GM12878 (cell line): ENCODE measurements around the gene IRF8. TPM values are rescaled to one million over a fixed set of nuclear protein-coding genes. Genes with fewer than 3 reads are reported as not detected.

Experiments
- ATAC-seq: fragments of 200-7000 bp; cut with Tn5 transposase; 3 replicates; pipeline ENCODE4 v1.9.1; 2020; ENCODE audit warnings: mild to moderate bottlenecking, moderate library complexity
- BruUV-seq: library from RNA; stranded (reverse); fragments of 400-500 nt; replicated peaks from 2 replicates; lab custom pipeline; 2021; lab: Mats Ljungman, UMichigan
- CTCF ChIA-PET: fragments of 300-600 bp; sonication (Branson Sonifier 250); formaldehyde crosslinking; extraction: SDS; loops from one replicate; lab custom pipeline; 2021; ENCODE audit warnings: inconsistent platforms; lab: Yijun Ruan, JAX
- POLR2A ChIA-PET: fragments of 350-600 bp; formaldehyde crosslinking; extraction: SDS; loops from one replicate; lab custom pipeline; 2021; ENCODE audit warnings: inconsistent platforms; lab: Charles Lee
- RAD21 ChIA-PET: fragments of 300-600 bp; sonication (Branson Sonifier 250); formaldehyde crosslinking; loops from one replicate; lab custom pipeline; 2023; ENCODE audit warnings: antibody characterized with exemption; ENCODE audit not compliant: unreplicated experiment; lab: Charles Lee
- SMC1A ChIA-PET: fragments of 300-600 bp; sonication (Branson Sonifier 250); formaldehyde crosslinking; loops from one replicate; lab custom pipeline; 2023; ENCODE audit not compliant: unreplicated experiment, uncharacterized antibody; lab: Charles Lee
- DNase-seq: peaks from one replicate; pipeline ENCODE4 v3.0.0-alpha.2; 2011; ENCODE audit warnings: low read depth, low spot score
- FAIRE-seq: peaks from 3 replicates; lab custom pipeline; 2011; peaks lifted over from hg19 to GRCh38; lab: Jason Lieb, UNC
- H2AFZ ChIP-seq: 2 replicates; pipeline ENCODE4 v1.6.0; 2011; ENCODE audit warnings: low read depth, low read length, control low read depth; ENCODE audit not compliant: control insufficient read depth
- H3K27ac ChIP-seq: 2 replicates; pipeline ENCODE4 v1.5.1; 2011; ENCODE audit warnings: control low read depth; ENCODE audit not compliant: control insufficient read depth, insufficient read depth
- H3K27me3 ChIP-seq, 2 experiments: replicated peaks in 1 of 2; 2 replicates each; pipeline versions ENCODE4 v1.6.0 to v1.6.1; 2011; ENCODE audit warnings: low read length in 1 of 2; ENCODE audit not compliant: control insufficient read depth in 2 of 2, insufficient read depth in 2 of 2
- H3K36me3 ChIP-seq, 2 experiments: 2 replicates each; pipeline ENCODE4 v1.5.1; 2011; ENCODE audit warnings: low read length in 1 of 2; ENCODE audit not compliant: control insufficient read depth in 2 of 2, insufficient read depth in 2 of 2
- H3K4me1 ChIP-seq: 2 replicates; pipeline ENCODE4 v1.6.1; 2011; ENCODE audit warnings: mild to moderate bottlenecking, low read length, moderate library complexity, mixed read lengths; ENCODE audit not compliant: control insufficient read depth, insufficient read depth
- H3K4me2 ChIP-seq: 2 replicates; pipeline ENCODE4 v1.6.0; 2011; ENCODE audit warnings: control low read depth; ENCODE audit not compliant: control insufficient read depth, insufficient read depth
- H3K4me3 ChIP-seq: fragments of 200-600 bp; sonication (generic); 2 replicates; pipeline ENCODE4 v1.5.1; 2016
- H3K79me2 ChIP-seq: 2 replicates; pipeline ENCODE4 v1.6.0; 2011; ENCODE audit warnings: low read length; ENCODE audit not compliant: control insufficient read depth, insufficient read depth
- H3K9ac ChIP-seq: 2 replicates; pipeline ENCODE4 v1.8.0; 2011; ENCODE audit warnings: low read length, control low read depth, mixed read lengths; ENCODE audit not compliant: control insufficient read depth, insufficient read depth
- H3K9me3 ChIP-seq: replicated peaks from 3 replicates; pipeline ENCODE4 v1.5.1; 2011; ENCODE audit warnings: mild to moderate bottlenecking, low read length; ENCODE audit not compliant: control insufficient read depth, insufficient read depth
- H4K20me1 ChIP-seq: 2 replicates; pipeline ENCODE4 v1.6.0; 2011; ENCODE audit not compliant: control insufficient read depth, insufficient read depth
- EED ChIP-seq: sonication (generic); IDR thresholded peaks from 2 replicates; pipeline ENCODE4 v1.6.1; 2016; ENCODE audit warnings: antibody characterized with exemption, low read depth
- EGR1 ChIP-seq, 2 experiments: IDR thresholded peaks; 1 replicate in 1 of 2; 2 replicates in 1 of 2; pipeline ENCODE4 v1.6.1; 2011 to 2012; ENCODE audit warnings: low read depth in 2 of 2, low read length in 2 of 2, borderline replicate concordance in 1 of 2, mild to moderate bottlenecking in 1 of 2, moderate library complexity in 1 of 2
- GABPA ChIP-seq: IDR thresholded peaks from 2 replicates; pipeline ENCODE4 v1.6.1; 2014; ENCODE audit warnings: antibody characterized with exemption, low read depth, mild to moderate bottlenecking, inconsistent platforms
- HDAC2 ChIP-seq: fragments of 200-600 bp; sonication (generic); IDR thresholded peaks from 2 replicates; pipeline ENCODE4 v1.6.1; 2017
- MYC ChIP-seq: IDR thresholded peaks from 2 replicates; pipeline ENCODE4 v1.6.1; 2011; ENCODE audit warnings: mild to moderate bottlenecking, low read length, moderate library complexity, inconsistent platforms; ENCODE audit not compliant: insufficient read depth, insufficient replicate concordance, insufficient read length, severe bottlenecking
- NBN ChIP-seq: fragments of 450-650 bp; IDR thresholded peaks from 2 replicates; pipeline ENCODE4 v1.6.1; 2016
- NFYB ChIP-seq: IDR thresholded peaks from 2 replicates; pipeline ENCODE4 v1.6.1; 2011; ENCODE audit warnings: low read depth, mild to moderate bottlenecking, low read length, improper control_type of control experiment, moderate library complexity; ENCODE audit not compliant: insufficient read depth
- PML ChIP-seq: IDR thresholded peaks from 2 replicates; pipeline ENCODE4 v1.6.1; 2012; ENCODE audit warnings: low read length, inconsistent platforms
- POLR2A ChIP-seq: IDR thresholded peaks from 2 replicates; pipeline ENCODE4 v1.6.1; 2011; ENCODE audit warnings: low read depth, mild to moderate bottlenecking, low read length
- SP1 ChIP-seq: IDR thresholded peaks from one replicate; pipeline ENCODE4 v1.6.1; 2011; ENCODE audit warnings: low read depth, low read length
- TCF12 ChIP-seq: IDR thresholded peaks from 2 replicates; pipeline ENCODE4 v1.6.1; 2011; ENCODE audit warnings: low read depth, mild to moderate bottlenecking, low read length
- ZZZ3 ChIP-seq: IDR thresholded peaks from 2 replicates; pipeline ENCODE4 v1.6.1; 2011; ENCODE audit warnings: low read depth; ENCODE audit not compliant: control insufficient read depth, insufficient read length
- WGBS: methylation state at CpG from one replicate; pipeline ENCODE4 v1.1.6; 2016; ENCODE audit warnings: low lambda C conversion rate; ENCODE audit not compliant: insufficient replicate concordance, insufficient coverage; ENCODE audit errors: missing lambda C conversion rate; 5-methylcytosine and 5-hydroxymethylcytosine counted together
- in situ Hi-C: fragments of 300-500 bp; cut with MboI; formaldehyde crosslinking; loops from 9 replicates; pipeline ENCODE4 v1.14.3; 2018; ENCODE audit warnings: mixed read lengths
- intact Hi-C: fragments of 100-400 bp; cut with micrococcal nuclease; formaldehyde crosslinking; loops from one replicate; pipeline ENCODE4 v1.14.2; 2022; ENCODE audit not compliant: unreplicated experiment
- polyA plus RNA-seq, 11 experiments: library from polyadenylated mRNA; depleted of rRNA in 4 of 11; unstranded in 6 of 11; stranded (reverse) in 5 of 11; fragments of >200 nt; fragmentation: Nextera tagmentation in 4 of 11; fragmentation: Illumina TruSeq in 1 of 11; extraction: Ambion mirVana in 4 of 11; extraction: Trizol in 1 of 11; gene quantifications; 1 replicate in 1 of 11; 2 replicates in 10 of 11; pipeline versions ENCODE4 v1.2.1 to v1.2.3, GENCODE V29; 2011 to 2016; ENCODE audit warnings: inconsistent platforms in 2 of 11, missing spikeins in 2 of 11, low read depth in 1 of 11
- total RNA-seq, 4 experiments: library from RNA; depleted of rRNA in 3 of 4; stranded (reverse); fragments of >200 nt in 3 of 4; fragmentation: Illumina TruSeq in 1 of 4; extraction: Trizol in 1 of 4; gene quantifications; 2 replicates each; pipeline versions ENCODE4 v1.2.1 to v1.2.3, GENCODE V29; 2013 to 2021
- TF ChIP-seq, protein P1 (sequence below): fragments of 450-650 bp; IDR thresholded peaks from 2 replicates; pipeline ENCODE4 v1.6.1; 2014; ENCODE audit warnings: mild to moderate bottlenecking
- TF ChIP-seq, protein P2 (sequence below): fragments of 450-650 bp; IDR thresholded peaks from 2 replicates; pipeline ENCODE4 v1.6.1; 2017; ENCODE audit warnings: borderline replicate concordance
- TF ChIP-seq, protein P3 (sequence below): IDR thresholded peaks from 2 replicates; pipeline ENCODE4 v1.6.1; 2011; ENCODE audit warnings: low read depth, low read length, improper control_type of control experiment, borderline replicate concordance
- TF ChIP-seq, protein P4 (sequence below): fragments of 450-650 bp; IDR thresholded peaks from 2 replicates; pipeline ENCODE4 v1.6.1; 2017; ENCODE audit warnings: mild to moderate bottlenecking

The IRF8 gene
- total and polyA plus RNA-seq, 10 of the 15 experiments (the other 5 are each of a cell fraction or from before 2014, with no cell fraction given): 17.1 to 237 (median 172) TPM

DNA sequence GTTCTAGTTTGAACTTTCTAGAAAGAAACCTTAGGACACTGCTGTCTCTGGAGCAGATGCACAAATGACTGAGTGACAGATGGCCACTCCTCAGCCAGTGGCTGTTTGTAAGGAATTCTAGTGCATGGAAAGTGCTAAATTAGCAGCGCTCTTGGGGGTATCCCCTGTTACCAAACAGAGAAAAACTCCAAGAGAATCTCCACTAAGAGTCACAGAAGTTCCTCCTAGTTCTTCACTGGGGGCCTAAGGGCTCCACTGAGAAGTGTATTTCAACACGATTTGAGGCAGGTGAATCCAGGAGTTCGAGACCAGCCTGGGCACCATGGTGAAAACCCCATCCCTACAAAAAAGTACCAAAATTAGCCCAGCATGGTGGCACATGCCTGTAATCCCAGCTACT lies 18.1 kb upstream of the IRF8 start:
- TF ChIP-seq HDAC2 (no peak), NFYB (no peak), POLR2A (no peak), EGR1 (IDR thresholded peaks at IDR 0.05; ENCODE audit: borderline replicate concordance in 1 of 2, low read depth in 2 of 2, low read length in 2 of 2) (no peak), PML (no peak), TCF12 (no peak), ZZZ3 (no peak), MYC (no peak), GABPA (no peak), NBN (no peak), SP1 (no peak), EED (no peak)
- TF ChIP-seq, protein P1, sequence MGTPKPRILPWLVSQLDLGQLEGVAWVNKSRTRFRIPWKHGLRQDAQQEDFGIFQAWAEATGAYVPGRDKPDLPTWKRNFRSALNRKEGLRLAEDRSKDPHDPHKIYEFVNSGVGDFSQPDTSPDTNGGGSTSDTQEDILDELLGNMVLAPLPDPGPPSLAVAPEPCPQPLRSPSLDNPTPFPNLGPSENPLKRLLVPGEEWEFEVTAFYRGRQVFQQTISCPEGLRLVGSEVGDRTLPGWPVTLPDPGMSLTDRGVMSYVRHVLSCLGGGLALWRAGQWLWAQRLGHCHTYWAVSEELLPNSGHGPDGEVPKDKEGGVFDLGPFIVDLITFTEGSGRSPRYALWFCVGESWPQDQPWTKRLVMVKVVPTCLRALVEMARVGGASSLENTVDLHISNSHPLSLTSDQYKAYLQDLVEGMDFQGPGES: no peak
- TF ChIP-seq, protein P2, sequence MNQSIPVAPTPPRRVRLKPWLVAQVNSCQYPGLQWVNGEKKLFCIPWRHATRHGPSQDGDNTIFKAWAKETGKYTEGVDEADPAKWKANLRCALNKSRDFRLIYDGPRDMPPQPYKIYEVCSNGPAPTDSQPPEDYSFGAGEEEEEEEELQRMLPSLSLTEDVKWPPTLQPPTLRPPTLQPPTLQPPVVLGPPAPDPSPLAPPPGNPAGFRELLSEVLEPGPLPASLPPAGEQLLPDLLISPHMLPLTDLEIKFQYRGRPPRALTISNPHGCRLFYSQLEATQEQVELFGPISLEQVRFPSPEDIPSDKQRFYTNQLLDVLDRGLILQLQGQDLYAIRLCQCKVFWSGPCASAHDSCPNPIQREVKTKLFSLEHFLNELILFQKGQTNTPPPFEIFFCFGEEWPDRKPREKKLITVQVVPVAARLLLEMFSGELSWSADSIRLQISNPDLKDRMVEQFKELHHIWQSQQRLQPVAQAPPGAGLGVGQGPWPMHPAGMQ: no peak
- TF ChIP-seq, protein P3, sequence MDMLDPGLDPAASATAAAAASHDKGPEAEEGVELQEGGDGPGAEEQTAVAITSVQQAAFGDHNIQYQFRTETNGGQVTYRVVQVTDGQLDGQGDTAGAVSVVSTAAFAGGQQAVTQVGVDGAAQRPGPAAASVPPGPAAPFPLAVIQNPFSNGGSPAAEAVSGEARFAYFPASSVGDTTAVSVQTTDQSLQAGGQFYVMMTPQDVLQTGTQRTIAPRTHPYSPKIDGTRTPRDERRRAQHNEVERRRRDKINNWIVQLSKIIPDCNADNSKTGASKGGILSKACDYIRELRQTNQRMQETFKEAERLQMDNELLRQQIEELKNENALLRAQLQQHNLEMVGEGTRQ: no peak
- TF ChIP-seq, protein P4, sequence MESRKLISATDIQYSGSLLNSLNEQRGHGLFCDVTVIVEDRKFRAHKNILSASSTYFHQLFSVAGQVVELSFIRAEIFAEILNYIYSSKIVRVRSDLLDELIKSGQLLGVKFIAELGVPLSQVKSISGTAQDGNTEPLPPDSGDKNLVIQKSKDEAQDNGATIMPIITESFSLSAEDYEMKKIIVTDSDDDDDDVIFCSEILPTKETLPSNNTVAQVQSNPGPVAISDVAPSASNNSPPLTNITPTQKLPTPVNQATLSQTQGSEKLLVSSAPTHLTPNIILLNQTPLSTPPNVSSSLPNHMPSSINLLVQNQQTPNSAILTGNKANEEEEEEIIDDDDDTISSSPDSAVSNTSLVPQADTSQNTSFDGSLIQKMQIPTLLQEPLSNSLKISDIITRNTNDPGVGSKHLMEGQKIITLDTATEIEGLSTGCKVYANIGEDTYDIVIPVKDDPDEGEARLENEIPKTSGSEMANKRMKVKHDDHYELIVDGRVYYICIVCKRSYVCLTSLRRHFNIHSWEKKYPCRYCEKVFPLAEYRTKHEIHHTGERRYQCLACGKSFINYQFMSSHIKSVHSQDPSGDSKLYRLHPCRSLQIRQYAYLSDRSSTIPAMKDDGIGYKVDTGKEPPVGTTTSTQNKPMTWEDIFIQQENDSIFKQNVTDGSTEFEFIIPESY: no peak
- POLR2A ChIA-PET: interaction anchor here (1.3 kb wide), 1 partner anchor 25 kb away, joined by 4 read pairs; no protein-coding TSS in a partner anchor
- Histone ChIP-seq H3K4me3 (no peak overlapping the region), H3K4me2 (no peak overlapping the region; the same call in 1 of the 2 replicates), H3K27me3 (no peaks in the 10 kb centered on the region; a peak in 1 of 4 replicates), H3K9ac (no peak overlapping the region), H3K79me2 (no peaks in the 10 kb centered on the region), H3K27ac (no peak overlapping the region), H3K36me3 (no peaks in the 10 kb centered on the region), H3K4me1 (peaks cover 37% of the 10 kb centered on the region), H3K9me3 (peaks cover 13% of the 10 kb centered on the region), H2AFZ (no peak overlapping the region), H4K20me1 (no peaks in the 10 kb centered on the region)
- 98% methylated on average over 3 of the region's 3 CpGs for WGBS
- CTCF ChIA-PET: no interaction called here
- ATAC-seq (no peak), DNase-seq (no peak), FAIRE-seq (no peak)
- BruUV-seq: no TSS peak
- SMC1A ChIA-PET: interaction anchor here (1.0 to 3.3 kb wide), 5 partner anchors 19 to 673 kb away, joined by 3 to 9 read pairs (median 7); partner anchors contain the start of gene IRF8
- RAD21 ChIA-PET: no interaction called here
- intact Hi-C loops (no loop called here), in situ Hi-C loops (no loop called here)
